Loucy (cell line): ENCODE measurements around the gene E2F7.

ENCODE experiments used
- EZH2phosphoT487 ChIP-seq: fragments of 200-600 bp; IDR thresholded peaks from 2 replicates; pipeline ENCODE4 v1.6.1; 2018; ENCODE audit warnings: antibody characterized with exemption, mild to moderate bottlenecking, moderate library complexity, borderline replicate concordance
- TF ChIP-seq, protein P1 (sequence below): fragments of 200-600 bp; sonication (generic); conservative IDR thresholded peaks from 2 replicates; pipeline ENCODE4 v1.5.1; 2014; ENCODE audit warnings: mild to moderate bottlenecking, antibody characterized with exemption, low read length

DNA sequence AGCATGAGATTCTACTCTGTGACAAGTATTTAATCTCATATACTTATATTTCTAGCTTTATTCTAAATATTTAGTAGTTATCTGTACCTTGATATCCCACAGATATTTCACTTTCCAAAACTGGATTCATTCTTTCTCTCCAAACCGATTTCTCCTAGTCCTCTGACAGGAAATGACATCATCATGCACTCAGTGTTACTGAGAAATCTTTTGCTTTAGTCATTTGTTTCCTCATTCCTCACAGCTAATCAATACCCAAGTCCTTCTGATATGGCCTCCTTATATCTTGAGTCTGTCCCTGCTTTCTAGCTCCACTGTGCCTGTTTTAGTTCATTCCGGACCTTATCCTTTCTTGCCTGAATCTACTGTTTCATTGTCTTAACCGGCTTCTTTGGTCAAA, 39.4 kb upstream of the E2F7 start:
- TF ChIP-seq, protein P1, sequence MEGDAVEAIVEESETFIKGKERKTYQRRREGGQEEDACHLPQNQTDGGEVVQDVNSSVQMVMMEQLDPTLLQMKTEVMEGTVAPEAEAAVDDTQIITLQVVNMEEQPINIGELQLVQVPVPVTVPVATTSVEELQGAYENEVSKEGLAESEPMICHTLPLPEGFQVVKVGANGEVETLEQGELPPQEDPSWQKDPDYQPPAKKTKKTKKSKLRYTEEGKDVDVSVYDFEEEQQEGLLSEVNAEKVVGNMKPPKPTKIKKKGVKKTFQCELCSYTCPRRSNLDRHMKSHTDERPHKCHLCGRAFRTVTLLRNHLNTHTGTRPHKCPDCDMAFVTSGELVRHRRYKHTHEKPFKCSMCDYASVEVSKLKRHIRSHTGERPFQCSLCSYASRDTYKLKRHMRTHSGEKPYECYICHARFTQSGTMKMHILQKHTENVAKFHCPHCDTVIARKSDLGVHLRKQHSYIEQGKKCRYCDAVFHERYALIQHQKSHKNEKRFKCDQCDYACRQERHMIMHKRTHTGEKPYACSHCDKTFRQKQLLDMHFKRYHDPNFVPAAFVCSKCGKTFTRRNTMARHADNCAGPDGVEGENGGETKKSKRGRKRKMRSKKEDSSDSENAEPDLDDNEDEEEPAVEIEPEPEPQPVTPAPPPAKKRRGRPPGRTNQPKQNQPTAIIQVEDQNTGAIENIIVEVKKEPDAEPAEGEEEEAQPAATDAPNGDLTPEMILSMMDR: no peak
- no peak for TF ChIP-seq EZH2phosphoT487
